GM18867 (cell line): Measurements from ENCODE around the gene CSK.

Experiments
- ATAC-seq: cut with Tn5 transposase; IDR thresholded peaks from one replicate; pipeline ENCODE4 v1.9.1; 2021; ENCODE audit warnings: mild to moderate bottlenecking, moderate library complexity; ENCODE audit not compliant: unreplicated experiment

CSK gene

GRCh38 chr15:74786551-74787165, 4.8 kb downstream of the CSK start:
- ATAC-seq: no peak

- peak; percentile 46 for ATAC-seq
Measured at GRCh38 chr15:74787251-74788041, 5.6 kb downstream of the CSK start.

- no peak for ATAC-seq
Measured at GRCh38 chr15:74788042-74788682, 6.3 kb downstream of the CSK start.

GRCh38 chr15:74788683-74789151, 6.8 kb downstream of the CSK start:
- ATAC-seq: peak; percentile 35

- no peak for ATAC-seq
Measured at GRCh38 chr15:74789171-74789631, 7.3 kb downstream of the CSK start.

- ATAC-seq: no peak
Measured at GRCh38 chr15:74789741-74790079, 7.8 kb downstream of the CSK start.

- ATAC-seq: no peak
Measured at GRCh38 chr15:74790080-74790916, 8.4 kb downstream of the CSK start.

GRCh38 chr15:74791007-74791406, 9.1 kb downstream of the CSK start:
- no peak for ATAC-seq

GRCh38 chr15:74791667-74792066, 9.8 kb downstream of the CSK start:
- ATAC-seq: no peak

- ATAC-seq: no peak
Measured at GRCh38 chr15:74792227-74793016, 10.5 kb downstream of the CSK start.

GRCh38 chr15:74793135-74794028, 11.5 kb downstream of the CSK start:
- no peak for ATAC-seq

GRCh38 chr15:74794248-74794969, 12.5 kb downstream of the CSK start:
- no peak for ATAC-seq

GRCh38 chr15:74794970-74795349, 13.1 kb downstream of the CSK start:
- no peak for ATAC-seq

GRCh38 chr15:74795966-74796625, 14.2 kb downstream of the CSK start:
- ATAC-seq: no peak

- ATAC-seq: no peak
Measured at GRCh38 chr15:74798388-74799254, 16.7 kb downstream of the CSK start.

- no peak for ATAC-seq
Measured at GRCh38 chr15:74799255-74799855, 17.5 kb downstream of the CSK start.
